OCI-LY1 (cell line): ENCODE measurements around the gene MRO.

Source experiments
- H2AFZ ChIP-seq: fragments of 200-600 bp; sonication (generic), shearing (Covaris generic); 2 replicates; pipeline ENCODE4 v1.6.0; 2014; ENCODE audit warnings: antibody characterized with exemption, mild to moderate bottlenecking, low read length
- H3F3A ChIP-seq: fragments of 200-600 bp; sonication (generic), shearing (Covaris generic); 2 replicates; pipeline ENCODE4 v1.6.0; 2014; ENCODE audit warnings: mild to moderate bottlenecking, antibody characterized with exemption, low read length, moderate library complexity; ENCODE audit not compliant: insufficient read depth
- H3K27ac ChIP-seq: fragments of 200-600 bp; sonication (generic); 2 replicates; pipeline ENCODE4 v1.5.1; 2014; ENCODE audit warnings: low read length, mixed run types, mild to moderate bottlenecking, low read depth; ENCODE audit not compliant: poor library complexity, severe bottlenecking
- H3K27me3 ChIP-seq: fragments of 200-600 bp; sonication (generic); 2 replicates; pipeline ENCODE4 v1.6.0; 2014; ENCODE audit warnings: antibody characterized with exemption, mild to moderate bottlenecking, low read length, moderate library complexity; ENCODE audit not compliant: insufficient read depth
- H3K36me3 ChIP-seq: fragments of 200-600 bp; sonication (generic); 2 replicates; pipeline ENCODE4 v1.6.1; 2014; ENCODE audit warnings: mild to moderate bottlenecking, antibody characterized with exemption, low read length, moderate library complexity, mixed read lengths; ENCODE audit not compliant: insufficient read depth
- H3K4me1 ChIP-seq: fragments of 200-600 bp; sonication (generic); 2 replicates; pipeline ENCODE4 v1.5.1; 2014; ENCODE audit warnings: mild to moderate bottlenecking, low read length, moderate library complexity; ENCODE audit not compliant: insufficient read depth, severe bottlenecking
- H3K4me2 ChIP-seq: fragments of 200-600 bp; sonication (generic), shearing (Covaris generic); 2 replicates; pipeline ENCODE4 v1.6.1; 2014; ENCODE audit warnings: low read length
- H3K4me3 ChIP-seq: fragments of 200-600 bp; sonication (generic); 2 replicates; pipeline ENCODE4 v1.5.1; 2014; ENCODE audit warnings: low read length, low read depth, mild to moderate bottlenecking, mixed read lengths; ENCODE audit not compliant: poor library complexity, severe bottlenecking
- H3K79me2 ChIP-seq: fragments of 200-600 bp; shearing (Covaris generic); 2 replicates; pipeline ENCODE4 v1.6.1; 2016; ENCODE audit warnings: mixed run types, low read length, mixed read lengths; ENCODE audit not compliant: insufficient read depth
- H3K9ac ChIP-seq: fragments of 200-600 bp; sonication (generic), shearing (Covaris generic); 2 replicates; pipeline ENCODE4 v1.6.1; 2014; ENCODE audit warnings: mild to moderate bottlenecking, low read length, mixed read lengths
- H3K9me2 ChIP-seq: fragments of 200-600 bp; sonication (generic), shearing (Covaris generic); 2 replicates; pipeline ENCODE4 v1.6.1; 2014; ENCODE audit warnings: low read depth, mild to moderate bottlenecking, low read length, mixed read lengths
- H3K9me3 ChIP-seq: fragments of 200-600 bp; shearing (Covaris generic); 2 replicates; pipeline ENCODE4 v1.6.1; 2014; ENCODE audit warnings: low read length, mixed read lengths
- H4K20me1 ChIP-seq: fragments of 200-600 bp; sonication (generic), shearing (Covaris generic); 2 replicates; pipeline ENCODE4 v1.6.0; 2016; ENCODE audit warnings: mild to moderate bottlenecking, low read length; ENCODE audit not compliant: insufficient read depth
- CTCF ChIP-seq: fragments of 200-600 bp; sonication (generic), shearing (Covaris generic); IDR thresholded peaks from 2 replicates; pipeline ENCODE4 v1.5.1; 2017; ENCODE audit warnings: mild to moderate bottlenecking, antibody characterized with exemption, low read length, moderate library complexity, mixed read lengths
- EZH2 ChIP-seq: fragments of 200-600 bp; sonication (generic), shearing (Covaris generic); IDR thresholded peaks from 2 replicates; pipeline ENCODE4 v1.8.0; 2017; ENCODE audit warnings: borderline replicate concordance, mixed run types, mild to moderate bottlenecking, antibody characterized with exemption, low read length, moderate library complexity, mixed read lengths

Gene MRO

GRCh38 chr18:50863840-50864375 is 44.1 kb upstream of the MRO start:
- H3K4me2 ChIP-seq = no peak overlapping the region
- no peak overlapping the region for H3K4me3 ChIP-seq
- H3K27ac ChIP-seq = no peak overlapping the region
- H3K9ac ChIP-seq = no peak overlapping the region
- H3K9me2 ChIP-seq = no peaks in the 10 kb centered on the region
- TF ChIP-seq CTCF (no peak), EZH2 (no peak)
- no peaks in the 10 kb centered on the region for H3K79me2 ChIP-seq
- H3K4me1 ChIP-seq = peaks cover 7% of the 10 kb centered on the region
- H3K27me3 ChIP-seq = no peaks in the 10 kb centered on the region
- no peak overlapping the region for H2AFZ ChIP-seq
- H3K9me3 ChIP-seq = no peaks in the 10 kb centered on the region
- no peaks in the 10 kb centered on the region for H3F3A ChIP-seq
- H3K36me3 ChIP-seq = no peaks in the 10 kb centered on the region
- no peaks in the 10 kb centered on the region for H4K20me1 ChIP-seq

DNA sequence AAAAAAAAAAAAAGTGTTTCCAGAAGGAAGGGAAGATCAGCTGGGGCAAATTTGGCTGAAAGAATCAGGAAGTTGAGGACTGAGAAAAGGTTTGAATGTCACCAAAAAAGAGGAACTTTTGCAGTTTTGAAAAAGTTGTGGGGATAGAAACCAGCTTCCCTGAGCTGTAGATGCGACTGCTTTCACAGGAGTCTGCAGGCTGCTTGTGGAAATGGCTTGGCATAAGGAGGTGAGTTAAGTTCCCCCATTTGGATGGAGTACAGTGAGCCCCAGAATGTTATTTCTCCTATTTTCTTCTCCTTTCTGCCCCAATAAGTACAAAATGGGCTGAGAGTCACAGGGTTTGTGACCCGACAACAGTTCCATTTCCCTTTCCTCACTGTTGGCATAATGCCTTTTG is 42.6 kb upstream of the MRO start:
- H3K4me3 ChIP-seq = no peak overlapping the region
- H3K4me1 ChIP-seq = peaks cover 7% of the 10 kb centered on the region
- no peak overlapping the region for H2AFZ ChIP-seq
- H3K27ac ChIP-seq = no peak overlapping the region
- no peaks in the 10 kb centered on the region for H3K79me2 ChIP-seq
- no peak for TF ChIP-seq EZH2
- no peak for TF ChIP-seq CTCF
- H3F3A ChIP-seq = no peaks in the 10 kb centered on the region
- H3K36me3 ChIP-seq = no peaks in the 10 kb centered on the region
- H4K20me1 ChIP-seq = no peaks in the 10 kb centered on the region
- H3K9ac ChIP-seq = no peak overlapping the region
- no peaks in the 10 kb centered on the region for H3K9me2 ChIP-seq
- H3K4me2 ChIP-seq = no peak overlapping the region
- no peaks in the 10 kb centered on the region for H3K9me3 ChIP-seq
- H3K27me3 ChIP-seq = no peaks in the 10 kb centered on the region

- TF ChIP-seq EZH2 = no peak
- TF ChIP-seq CTCF = no peak
- Histone ChIP-seq H2AFZ (no peak overlapping the region), H3K27ac (no peak overlapping the region), H4K20me1 (no peaks in the 10 kb centered on the region), H3F3A (no peaks in the 10 kb centered on the region), H3K4me3 (no peak overlapping the region), H3K4me2 (no peak overlapping the region), H3K4me1 (peaks cover 7% of the 10 kb centered on the region), H3K27me3 (no peaks in the 10 kb centered on the region), H3K9me2 (no peaks in the 10 kb centered on the region), H3K79me2 (no peaks in the 10 kb centered on the region), H3K36me3 (no peaks in the 10 kb centered on the region), H3K9ac (no peak overlapping the region), H3K9me3 (no peaks in the 10 kb centered on the region)
Observed at GRCh38 chr18:50861617-50862016, 41.8 kb upstream of the MRO start.
